ENCODE data around the gene HSPBP1. TPM values are rescaled to one million over a fixed set of nuclear protein-coding genes. Genes with fewer than 3 reads are reported as not detected.

HSPBP1 gene
- total and polyA plus RNA-seq, 2 of the 13 experiments (the other 11 are each of a cell fraction or from before 2014, with no cell fraction given): 22.3 to 33.7 TPM

- peak; percentile 70; the same call in 1 of the 2 replicates for TF ChIP-seq PAXIP1 (CRISPR knock-in tag; conservative IDR thresholded peaks at IDR 0.05)
- TF ChIP-seq ZNF44 (CRISPR knock-in tag; IDR thresholded peaks at IDR 0.05): no peak
- 0 out of 2 replicates have a peak, but pooled peaks have one; percentile 27 for TF ChIP-seq RBFOX2 (IDR thresholded peaks at IDR 0.05; ENCODE audit: low read depth, low read length)
- TF ChIP-seq SNAPC4 (CRISPR knock-in tag; IDR thresholded peaks at IDR 0.05): no peak
- TF ChIP-seq ATF2 (CRISPR knock-in tag; IDR thresholded peaks at IDR 0.05): 0 out of 2 replicates have a peak, but pooled peaks have one; percentile 16
- TF ChIP-seq ZNF749 (CRISPR knock-in tag; IDR thresholded peaks at IDR 0.05; ENCODE audit: borderline replicate concordance): no peak
- no peak for TF ChIP-seq ZBTB25 (CRISPR knock-in tag; IDR thresholded peaks at IDR 0.05)
- no peak; the same call in 1 of the 2 replicates for TF ChIP-seq ZNF710 (CRISPR knock-in tag; IDR thresholded peaks at IDR 0.05; ENCODE audit: borderline replicate concordance)
- TF ChIP-seq REL (CRISPR knock-in tag; conservative IDR thresholded peaks at IDR 0.05): no peak
- TF ChIP-seq HOXD1 (CRISPR knock-in tag; IDR thresholded peaks at IDR 0.05): no peak
- no peak for TF ChIP-seq ZNF251 (CRISPR knock-in tag; IDR thresholded peaks at IDR 0.05)
- no peak for TF ChIP-seq KDM2A (CRISPR knock-in tag; IDR thresholded peaks at IDR 0.05; ENCODE audit: borderline replicate concordance, low read depth)
- no peak for TF ChIP-seq ZBTB44 (CRISPR knock-in tag; IDR thresholded peaks at IDR 0.05)
These were observed 50.1 kb downstream of the HSPBP1 start (continued) for GRCh38 chr19:55229789-55230182.

Data from HepG2 (cell line).